Fibroblast of lung (primary cell): Measurements from ENCODE around the gene TBC1D22A.

Experiments used
- EZH2 ChIP-seq: IDR thresholded peaks from 2 replicates; pipeline ENCODE4 v1.5.1; 2012; ENCODE audit warnings: low read length, control low read depth, mild to moderate bottlenecking; ENCODE audit errors: missing control alignments
- TF ChIP-seq, protein P1 (sequence below), 2 donors: IDR thresholded peaks in 1 of 2; conservative IDR thresholded peaks in 1 of 2; 1 replicate in 1 of 2; 2 replicates in 1 of 2; pipeline ENCODE4 v1.5.1; 2011 to 2012; ENCODE audit warnings: low read length in 2 of 2, control low read depth in 1 of 2, inconsistent platforms in 1 of 2, low read depth in 1 of 2, mild to moderate bottlenecking in 1 of 2

- TF ChIP-seq, protein P1, sequence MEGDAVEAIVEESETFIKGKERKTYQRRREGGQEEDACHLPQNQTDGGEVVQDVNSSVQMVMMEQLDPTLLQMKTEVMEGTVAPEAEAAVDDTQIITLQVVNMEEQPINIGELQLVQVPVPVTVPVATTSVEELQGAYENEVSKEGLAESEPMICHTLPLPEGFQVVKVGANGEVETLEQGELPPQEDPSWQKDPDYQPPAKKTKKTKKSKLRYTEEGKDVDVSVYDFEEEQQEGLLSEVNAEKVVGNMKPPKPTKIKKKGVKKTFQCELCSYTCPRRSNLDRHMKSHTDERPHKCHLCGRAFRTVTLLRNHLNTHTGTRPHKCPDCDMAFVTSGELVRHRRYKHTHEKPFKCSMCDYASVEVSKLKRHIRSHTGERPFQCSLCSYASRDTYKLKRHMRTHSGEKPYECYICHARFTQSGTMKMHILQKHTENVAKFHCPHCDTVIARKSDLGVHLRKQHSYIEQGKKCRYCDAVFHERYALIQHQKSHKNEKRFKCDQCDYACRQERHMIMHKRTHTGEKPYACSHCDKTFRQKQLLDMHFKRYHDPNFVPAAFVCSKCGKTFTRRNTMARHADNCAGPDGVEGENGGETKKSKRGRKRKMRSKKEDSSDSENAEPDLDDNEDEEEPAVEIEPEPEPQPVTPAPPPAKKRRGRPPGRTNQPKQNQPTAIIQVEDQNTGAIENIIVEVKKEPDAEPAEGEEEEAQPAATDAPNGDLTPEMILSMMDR (conservative IDR thresholded peaks at IDR 0.05 in 1 of 2, IDR thresholded peaks at IDR 0.05 in 1 of 2; ENCODE audit: low read depth in 1 of 2, low read length in 2 of 2): no peak
- TF ChIP-seq EZH2: no peak
These were observed 432.2 kb downstream of the TBC1D22A start for GRCh38 chr22:47194476-47195155.
